ENCODE results near the gene ALX4.

Gene ALX4

DNA sequence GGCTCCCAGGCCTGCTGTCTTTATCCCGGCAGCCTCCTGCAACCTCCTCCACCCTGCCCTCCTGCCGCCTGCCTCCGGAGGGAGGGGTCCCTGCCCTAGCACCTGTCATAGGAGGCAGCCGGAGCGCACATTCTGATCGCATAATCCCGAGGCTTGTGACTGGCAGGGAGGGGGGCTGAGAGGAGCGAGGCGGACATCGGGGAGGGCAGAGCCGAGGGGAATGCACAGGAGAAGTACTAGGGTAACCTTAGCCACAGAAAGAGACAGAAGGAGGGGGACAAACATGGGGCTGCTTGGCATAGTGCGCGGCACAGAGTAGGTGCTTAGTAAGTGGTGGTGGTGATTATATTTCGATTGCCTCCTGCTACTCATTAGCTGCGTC, 9.2 kb upstream of the ALX4 start:
- peaks cover 8% of the 10 kb centered on the region for H3K4me1 ChIP-seq (ENCODE audit: insufficient read depth, low read length)
- peak overlapping the region; percentile 18 for H3K4me3 ChIP-seq (ENCODE audit: low read length)
- no peaks in the 10 kb centered on the region for H3K36me3 ChIP-seq (ENCODE audit: insufficient read depth, low read length)
- peaks cover 98% of the 10 kb centered on the region for H3K27me3 ChIP-seq (ENCODE audit: insufficient read depth, low read length)
- H2AFZ ChIP-seq (ENCODE audit: low read depth, low read length): no peak overlapping the region
- peaks cover 1% of the 10 kb centered on the region for H3K9me3 ChIP-seq (ENCODE audit: low read length)

DNA sequence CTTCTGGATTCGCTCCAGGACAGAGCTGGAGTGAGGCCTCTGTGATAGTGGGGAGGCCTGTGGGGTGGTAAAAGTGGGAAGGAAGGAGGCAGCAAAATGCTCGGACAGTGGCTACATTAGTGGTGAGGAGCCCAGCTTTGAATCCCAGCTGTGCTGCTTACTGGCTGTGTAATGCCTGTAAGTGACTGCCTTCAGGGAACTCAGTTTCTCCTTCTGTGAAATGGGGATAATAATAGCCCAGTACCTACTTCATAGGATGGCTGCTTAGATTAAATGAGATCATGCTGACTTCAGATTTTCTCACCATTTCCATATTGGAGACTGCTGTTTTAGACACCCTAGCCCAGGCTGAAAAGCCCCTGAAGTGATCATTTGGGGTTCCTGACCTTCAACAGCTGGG, 8.4 kb upstream of the ALX4 start:
- Histone ChIP-seq H3K4me1 (ENCODE audit: insufficient read depth, low read length) (peaks cover 8% of the 10 kb centered on the region), H3K36me3 (ENCODE audit: insufficient read depth, low read length) (no peaks in the 10 kb centered on the region), H3K9me3 (ENCODE audit: low read length) (peaks cover 1% of the 10 kb centered on the region), H2AFZ (ENCODE audit: low read depth, low read length) (no peak overlapping the region), H3K4me3 (ENCODE audit: low read length) (no peak overlapping the region), H3K27me3 (ENCODE audit: insufficient read depth, low read length) (peaks cover 98% of the 10 kb centered on the region)

DNA sequence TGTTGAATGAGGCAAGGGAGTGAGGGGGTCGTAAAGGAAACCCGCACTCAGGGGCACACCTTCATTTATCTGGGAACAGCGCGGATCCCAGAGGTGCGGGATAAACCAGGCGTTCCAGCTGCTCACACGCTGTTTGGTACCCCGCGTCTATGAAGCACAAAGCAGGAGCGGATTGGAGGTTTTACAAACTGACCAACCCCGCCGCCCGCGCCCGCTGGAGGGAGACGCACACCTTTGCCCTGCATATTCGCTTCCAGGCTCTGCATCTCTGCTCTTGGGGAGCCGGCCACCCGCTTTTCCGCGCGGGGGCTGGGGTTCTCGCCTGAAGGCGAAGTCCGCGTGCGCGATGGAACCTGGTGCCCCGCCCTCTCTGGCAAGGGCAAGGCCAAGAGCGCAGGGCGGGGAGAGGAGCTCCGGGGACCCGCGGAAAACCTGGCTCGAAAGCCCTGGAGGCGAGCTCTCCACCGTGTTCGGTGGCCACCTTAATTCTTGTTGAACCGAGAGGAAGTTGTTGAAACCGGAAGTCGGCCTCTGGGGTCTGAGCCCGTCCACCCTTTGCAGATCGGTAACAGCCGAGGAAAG, 6.8 kb upstream of the ALX4 start:
- Histone ChIP-seq H2AFZ (ENCODE audit: low read depth, low read length) (peak overlapping the region; percentile 68), H3K4me3 (ENCODE audit: low read length) (peak overlapping the region; percentile 33), H3K9me3 (ENCODE audit: low read length) (peaks cover 7% of the 10 kb centered on the region), H3K4me1 (ENCODE audit: insufficient read depth, low read length) (peaks cover 8% of the 10 kb centered on the region), H3K36me3 (ENCODE audit: insufficient read depth, low read length) (no peaks in the 10 kb centered on the region), H3K27me3 (ENCODE audit: insufficient read depth, low read length) (peaks cover 98% of the 10 kb centered on the region)

DNA sequence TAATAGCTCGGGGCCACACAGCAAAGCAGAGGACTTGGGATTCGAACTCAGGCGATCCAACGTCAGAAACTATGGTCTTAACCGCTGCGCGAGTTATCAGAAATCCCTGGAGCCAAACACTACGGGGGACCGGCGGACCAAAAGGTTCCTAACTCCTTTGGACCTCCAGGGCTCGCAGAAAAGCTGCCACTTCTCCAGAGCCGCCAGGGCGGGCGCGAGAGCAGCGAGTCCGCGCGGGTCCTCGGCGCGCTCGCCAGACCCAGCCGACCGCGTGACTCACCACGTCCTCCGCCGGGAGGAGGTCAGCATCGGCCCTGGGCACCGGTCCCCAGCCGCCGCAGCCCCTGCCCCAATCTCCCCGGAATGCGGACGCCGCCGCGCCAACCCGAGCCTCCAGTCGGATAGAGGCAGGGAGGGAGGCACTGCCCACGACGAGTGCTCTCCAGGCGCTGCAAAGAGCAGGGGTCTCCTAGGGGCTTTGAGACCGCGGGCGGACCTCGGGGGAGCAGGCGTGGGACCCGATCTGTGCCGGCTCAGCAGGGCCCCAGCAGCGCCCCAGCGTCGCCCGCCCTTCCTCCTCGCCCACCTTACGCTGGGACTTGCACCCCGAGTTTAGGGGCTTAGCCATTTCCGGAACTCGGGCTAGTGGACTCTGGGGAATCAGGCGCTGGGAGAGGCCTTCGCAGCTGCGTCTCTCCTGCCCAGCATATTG, 6.2 kb upstream of the ALX4 start:
- H3K9me3 ChIP-seq (ENCODE audit: low read length): peaks cover 6% of the 10 kb centered on the region
- peak overlapping the region; percentile 33 for H3K4me3 ChIP-seq (ENCODE audit: low read length)
- peaks cover 98% of the 10 kb centered on the region for H3K27me3 ChIP-seq (ENCODE audit: insufficient read depth, low read length)
- H3K36me3 ChIP-seq (ENCODE audit: insufficient read depth, low read length): no peaks in the 10 kb centered on the region
- peaks cover 8% of the 10 kb centered on the region for H3K4me1 ChIP-seq (ENCODE audit: insufficient read depth, low read length)
- peak overlapping the region; percentile 68 for H2AFZ ChIP-seq (ENCODE audit: low read depth, low read length)

DNA sequence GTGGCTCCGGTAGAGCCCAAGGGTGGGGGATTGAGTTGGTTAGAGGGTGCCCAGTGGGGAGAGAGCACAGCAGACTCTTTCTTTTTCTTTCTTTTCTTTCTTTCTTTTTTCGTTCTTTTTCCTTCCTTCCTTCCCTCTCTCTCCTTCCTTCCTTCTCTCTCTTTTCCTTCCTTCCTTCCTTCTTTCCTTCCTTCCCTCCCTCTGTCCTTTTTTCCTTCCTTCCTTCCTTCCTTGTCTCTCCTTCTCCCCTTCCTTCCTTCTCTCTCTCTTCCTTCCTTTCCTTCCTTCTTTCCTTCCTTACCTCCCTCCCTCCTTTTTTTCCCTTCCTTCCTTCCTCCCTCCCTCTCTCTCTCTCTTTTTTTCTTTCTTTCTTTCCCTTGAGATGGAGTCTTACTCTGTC, 4.8 kb upstream of the ALX4 start:
- no peaks in the 10 kb centered on the region for H3K36me3 ChIP-seq (ENCODE audit: insufficient read depth, low read length)
- peaks cover 11% of the 10 kb centered on the region for H3K4me1 ChIP-seq (ENCODE audit: insufficient read depth, low read length)
- peaks cover 98% of the 10 kb centered on the region for H3K27me3 ChIP-seq (ENCODE audit: insufficient read depth, low read length)
- H3K4me3 ChIP-seq (ENCODE audit: low read length): no peak overlapping the region
- no peak overlapping the region for H2AFZ ChIP-seq (ENCODE audit: low read depth, low read length)
- peaks cover 5% of the 10 kb centered on the region for H3K9me3 ChIP-seq (ENCODE audit: low read length)

DNA sequence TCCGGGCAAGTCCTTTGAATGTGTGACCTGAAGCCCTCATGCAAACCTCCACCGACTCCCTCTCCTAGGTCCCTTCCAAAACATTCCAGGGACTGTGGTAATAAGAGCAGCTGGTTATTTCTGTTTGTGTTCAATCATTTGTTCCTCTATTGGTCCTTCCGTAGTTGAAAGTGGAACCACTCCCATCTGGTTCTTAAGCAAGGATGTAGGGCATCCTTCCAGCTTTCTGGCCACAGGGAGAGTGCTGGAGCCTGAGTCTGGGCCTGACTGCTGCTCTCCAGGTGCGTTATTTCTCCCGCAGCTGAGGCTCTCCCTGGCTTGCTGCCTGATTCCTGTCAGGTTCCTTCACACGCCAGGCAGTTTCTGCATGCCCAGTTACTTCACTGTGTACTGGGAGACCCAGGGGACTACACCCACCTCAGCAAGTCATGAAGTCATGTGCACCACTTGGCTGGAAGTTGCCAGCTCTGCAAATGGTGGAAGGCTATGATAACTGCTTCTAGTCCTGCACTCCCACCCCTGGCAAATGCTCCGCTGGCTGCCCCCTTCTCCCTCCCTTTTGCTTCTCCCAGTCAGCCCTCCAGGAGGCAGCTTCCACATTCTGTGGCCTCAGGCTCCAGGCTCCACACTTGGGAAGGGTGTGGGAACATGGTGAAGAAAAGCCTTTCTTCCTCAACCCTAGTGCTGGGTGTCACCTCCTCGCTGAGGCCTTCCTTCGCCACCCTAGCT, 4.0 kb upstream of the ALX4 start:
- H2AFZ ChIP-seq (ENCODE audit: low read depth, low read length): no peak overlapping the region
- peaks cover 97% of the 10 kb centered on the region for H3K27me3 ChIP-seq (ENCODE audit: insufficient read depth, low read length)
- peaks cover 11% of the 10 kb centered on the region for H3K4me1 ChIP-seq (ENCODE audit: insufficient read depth, low read length)
- no peaks in the 10 kb centered on the region for H3K36me3 ChIP-seq (ENCODE audit: insufficient read depth, low read length)
- H3K4me3 ChIP-seq (ENCODE audit: low read length): no peak overlapping the region
- peaks cover 5% of the 10 kb centered on the region for H3K9me3 ChIP-seq (ENCODE audit: low read length)

DNA sequence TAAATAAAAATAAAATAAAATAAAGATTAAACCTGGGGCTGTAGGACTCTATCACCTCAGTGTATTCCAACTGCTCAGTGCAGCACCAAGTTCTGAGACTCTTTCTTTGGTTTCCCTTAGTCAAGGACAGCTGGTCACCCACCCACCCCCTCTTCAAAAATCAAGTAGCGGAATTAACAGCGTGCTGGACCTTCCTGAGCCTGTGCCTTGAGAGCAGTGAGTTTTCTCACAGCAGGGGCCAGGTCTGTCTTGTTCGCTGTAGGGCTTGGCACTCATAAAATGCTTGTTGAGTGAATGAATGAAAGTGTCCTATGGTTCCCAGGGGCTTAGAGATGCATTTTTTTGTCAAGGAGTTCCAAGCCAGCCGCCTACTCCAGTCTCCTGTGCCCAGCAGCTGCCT, 2.9 kb upstream of the ALX4 start:
- peaks cover 11% of the 10 kb centered on the region for H3K4me1 ChIP-seq (ENCODE audit: insufficient read depth, low read length)
- no peak overlapping the region for H2AFZ ChIP-seq (ENCODE audit: low read depth, low read length)
- peaks cover 5% of the 10 kb centered on the region for H3K9me3 ChIP-seq (ENCODE audit: low read length)
- no peaks in the 10 kb centered on the region for H3K36me3 ChIP-seq (ENCODE audit: insufficient read depth, low read length)
- peaks cover 97% of the 10 kb centered on the region for H3K27me3 ChIP-seq (ENCODE audit: insufficient read depth, low read length)
- H3K4me3 ChIP-seq (ENCODE audit: low read length): no peak overlapping the region

DNA sequence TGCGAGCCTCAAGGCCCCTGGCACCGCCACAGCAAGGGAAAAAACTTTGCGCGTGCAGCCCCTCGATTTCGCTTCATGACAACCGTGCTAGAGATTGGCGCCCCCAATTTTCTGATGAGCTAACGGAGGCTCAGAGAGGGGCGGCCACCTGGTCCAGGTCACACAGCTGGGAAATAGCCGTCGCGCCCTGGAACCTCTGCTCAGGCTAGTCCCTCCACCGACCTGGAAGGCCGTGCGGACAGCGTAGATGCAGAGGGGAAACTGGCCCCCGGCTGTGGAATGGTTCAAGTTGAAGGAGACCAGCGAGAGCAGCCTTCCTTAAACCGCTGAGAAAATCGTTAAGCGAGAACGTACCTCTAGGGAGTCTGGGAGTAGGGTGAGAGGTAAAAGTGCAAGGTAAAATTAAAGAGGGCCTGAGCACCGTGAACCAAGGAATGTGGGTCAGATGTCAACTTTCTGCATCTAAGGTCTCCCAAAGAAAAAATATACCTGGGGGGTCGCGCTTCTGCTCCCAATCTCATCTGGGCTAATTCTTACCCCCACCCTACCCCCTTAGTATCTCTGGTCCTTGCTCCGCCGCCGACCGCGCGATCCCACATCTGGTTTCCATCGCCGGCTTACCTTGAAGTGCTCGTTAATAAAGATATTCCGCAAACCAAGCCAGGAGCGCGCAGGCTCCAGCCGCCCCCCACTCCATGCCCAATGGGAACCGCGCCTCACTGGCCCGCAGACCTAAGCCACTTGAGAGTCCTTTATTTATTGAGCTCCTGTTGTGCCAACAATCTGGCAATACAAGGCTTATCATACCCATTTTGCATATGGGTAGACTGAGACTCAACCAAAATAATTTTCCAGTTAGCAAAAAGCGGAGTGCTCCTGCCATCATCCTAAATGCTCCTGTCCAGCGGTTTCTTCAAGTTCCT, 1.7 kb upstream of the ALX4 start:
- H2AFZ ChIP-seq (ENCODE audit: low read depth, low read length): no peak overlapping the region
- peaks cover 5% of the 10 kb centered on the region for H3K9me3 ChIP-seq (ENCODE audit: low read length)
- H3K27me3 ChIP-seq (ENCODE audit: insufficient read depth, low read length): peaks cover 97% of the 10 kb centered on the region
- no peak overlapping the region for H3K4me3 ChIP-seq (ENCODE audit: low read length)
- no peaks in the 10 kb centered on the region for H3K36me3 ChIP-seq (ENCODE audit: insufficient read depth, low read length)
- peaks cover 5% of the 10 kb centered on the region for H3K4me1 ChIP-seq (ENCODE audit: insufficient read depth, low read length)

DNA sequence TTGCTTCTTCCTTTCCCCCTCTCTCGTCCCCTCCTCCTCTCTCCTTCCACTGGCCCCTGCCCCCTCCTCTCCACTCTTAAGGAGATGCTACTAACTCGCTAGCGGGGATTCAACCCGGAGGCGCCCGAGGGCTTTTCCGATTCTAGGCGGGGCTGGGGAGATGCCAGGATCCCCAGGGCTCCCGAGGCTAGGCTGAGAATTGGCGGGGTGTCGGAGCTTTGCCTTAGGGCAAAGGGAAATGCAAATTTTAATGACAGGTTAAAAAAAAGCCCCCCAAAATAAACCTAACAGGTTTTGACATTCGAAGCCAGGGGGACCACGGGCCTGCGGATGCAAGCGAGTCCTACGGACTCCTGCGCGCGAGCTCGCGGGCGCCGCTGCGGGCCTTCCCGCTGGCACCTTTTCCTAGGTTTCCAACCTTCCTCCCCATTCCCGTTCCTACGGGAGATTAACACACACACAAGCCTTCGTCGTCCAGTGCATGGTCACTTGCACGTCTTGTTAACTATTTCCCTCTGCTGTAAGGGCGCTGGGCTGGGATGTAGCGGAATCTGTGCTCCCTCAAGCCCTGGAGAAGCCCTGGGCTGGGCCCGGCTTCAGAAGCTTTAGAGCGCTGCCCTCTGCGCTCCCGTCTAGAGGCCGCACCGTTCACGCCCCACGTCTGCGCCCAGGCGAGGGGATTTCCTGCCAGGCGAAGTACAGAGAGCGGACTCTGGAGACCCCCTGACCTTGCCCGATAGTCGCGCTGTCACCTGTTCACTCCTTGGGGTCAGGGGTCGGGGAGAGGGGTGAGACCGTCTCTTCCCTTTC, 729 bp upstream of the ALX4 start:
- Histone ChIP-seq H3K4me1 (ENCODE audit: insufficient read depth, low read length) (peaks cover 4% of the 10 kb centered on the region), H3K9me3 (ENCODE audit: low read length) (peaks cover 5% of the 10 kb centered on the region), H3K4me3 (ENCODE audit: low read length) (no peak overlapping the region), H3K36me3 (ENCODE audit: insufficient read depth, low read length) (no peaks in the 10 kb centered on the region), H3K27me3 (ENCODE audit: insufficient read depth, low read length) (peaks cover 97% of the 10 kb centered on the region), H2AFZ (ENCODE audit: low read depth, low read length) (no peak overlapping the region)

DNA sequence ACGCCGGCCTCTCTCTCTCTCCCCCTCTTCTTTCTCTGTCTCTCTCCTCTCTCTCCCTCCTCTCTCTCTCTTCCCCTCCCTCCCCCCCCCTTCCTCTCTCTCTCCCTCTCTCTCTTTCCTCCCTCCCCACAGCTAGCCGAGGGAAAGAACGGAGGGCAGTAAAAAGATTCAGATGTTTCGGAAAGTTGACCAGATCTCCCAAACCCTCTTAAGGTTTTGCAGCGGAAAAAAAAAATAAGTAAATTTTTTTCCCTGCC, 195 bp upstream of the ALX4 start:
- Histone ChIP-seq H2AFZ (ENCODE audit: low read depth, low read length) (peak overlapping the region; percentile 74), H3K9me3 (ENCODE audit: low read length) (peaks cover 5% of the 10 kb centered on the region), H3K4me1 (ENCODE audit: insufficient read depth, low read length) (peaks cover 4% of the 10 kb centered on the region), H3K27me3 (ENCODE audit: insufficient read depth, low read length) (peaks cover 97% of the 10 kb centered on the region), H3K4me3 (ENCODE audit: low read length) (no peak overlapping the region), H3K36me3 (ENCODE audit: insufficient read depth, low read length) (no peaks in the 10 kb centered on the region)

DNA sequence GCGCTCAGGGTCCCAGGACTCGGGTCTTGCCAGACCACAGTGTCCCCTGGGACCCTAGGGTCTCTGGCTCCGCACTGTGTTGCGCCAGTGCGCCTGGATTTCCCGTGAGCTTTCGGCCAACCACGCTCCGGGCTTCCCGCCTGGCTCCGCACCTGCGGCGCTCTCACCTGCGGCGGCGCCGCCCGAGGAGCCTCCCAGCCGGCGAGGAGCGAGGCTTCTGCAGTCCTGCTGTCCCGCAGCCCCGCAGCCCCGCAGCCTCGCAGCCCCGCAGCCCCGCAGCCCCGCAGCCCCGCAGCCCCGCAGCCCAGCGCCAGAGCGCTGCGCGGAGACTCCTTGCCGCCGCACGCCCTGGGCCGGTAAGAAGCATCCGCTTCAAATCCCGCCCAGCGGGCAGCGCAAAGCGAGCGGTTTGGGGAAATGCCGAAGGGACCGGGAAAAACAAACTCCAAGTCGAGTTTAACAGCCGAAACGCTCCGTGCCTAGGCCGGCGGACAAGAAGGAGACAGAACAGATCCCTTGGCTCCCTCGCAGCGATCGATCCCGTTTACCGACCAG, 939 bp downstream of the ALX4 start:
- Histone ChIP-seq H3K9me3 (ENCODE audit: low read length) (peaks cover 5% of the 10 kb centered on the region), H2AFZ (ENCODE audit: low read depth, low read length) (no peak overlapping the region), H3K4me3 (ENCODE audit: low read length) (no peak overlapping the region), H3K27me3 (ENCODE audit: insufficient read depth, low read length) (peaks cover 98% of the 10 kb centered on the region), H3K36me3 (ENCODE audit: insufficient read depth, low read length) (no peaks in the 10 kb centered on the region), H3K4me1 (ENCODE audit: insufficient read depth, low read length) (peaks cover 4% of the 10 kb centered on the region)

DNA sequence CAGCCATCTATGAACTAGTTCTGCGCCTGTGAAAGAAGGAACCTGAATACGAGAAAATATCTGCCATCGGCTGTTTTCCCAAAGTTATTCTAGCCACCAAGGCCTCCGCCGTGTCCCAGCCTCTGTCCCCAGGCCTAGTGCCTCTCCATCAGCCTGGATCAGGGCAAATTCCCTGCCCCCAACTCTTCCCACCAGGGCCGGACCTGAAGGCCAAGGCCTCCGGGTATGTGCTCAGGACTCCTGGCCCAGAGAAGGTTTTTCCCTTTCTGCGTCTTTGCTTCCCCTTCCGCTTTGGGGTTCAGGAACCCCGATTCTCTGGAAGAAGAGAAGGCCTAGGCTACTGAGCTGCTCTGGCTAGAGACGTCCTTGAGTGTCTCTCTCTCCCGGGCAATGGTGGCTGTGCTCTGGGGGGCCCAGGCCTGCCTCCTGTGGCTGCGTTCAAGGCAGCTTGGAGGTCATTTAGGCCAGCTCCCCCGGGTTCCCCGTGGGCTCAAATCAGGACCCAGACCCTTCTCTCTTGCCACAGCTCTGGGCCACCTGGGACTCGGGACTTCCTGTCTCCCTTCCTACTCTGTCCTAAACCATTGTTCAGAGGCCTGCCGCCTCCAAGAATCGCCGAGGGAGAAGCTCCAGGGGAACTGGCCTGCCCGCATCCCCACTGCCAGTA, 1.6 kb downstream of the ALX4 start:
- H3K36me3 ChIP-seq (ENCODE audit: insufficient read depth, low read length): no peaks in the 10 kb centered on the region
- no peak overlapping the region for H3K4me3 ChIP-seq (ENCODE audit: low read length)
- H3K27me3 ChIP-seq (ENCODE audit: insufficient read depth, low read length): peaks cover 98% of the 10 kb centered on the region
- H3K9me3 ChIP-seq (ENCODE audit: low read length): peaks cover 5% of the 10 kb centered on the region
- H3K4me1 ChIP-seq (ENCODE audit: insufficient read depth, low read length): peaks cover 4% of the 10 kb centered on the region
- no peak overlapping the region for H2AFZ ChIP-seq (ENCODE audit: low read depth, low read length)

All from neuron (in vitro differentiated cells).